ENCODE data around the gene MAMSTR.

GRCh38 chr19:48757089-48757675 is 37.7 kb upstream of the MAMSTR start:
- TF ChIP-seq CTCF (IDR thresholded peaks at IDR 0.05 in 4 of 5, conservative IDR thresholded peaks at IDR 0.05 in 1 of 5) (no peak), POLR2A (IDR thresholded peaks at IDR 0.05) (no peak)

All from gastrocnemius medialis (tissue), 4 donors.